Measurements from ENCODE around the gene IL17RB. TPM values are rescaled to one million over a fixed set of nuclear protein-coding genes. Genes with fewer than 3 reads are reported as not detected.

The IL17RB gene
- total RNA-seq, 2 experiments from 2014 or later, result 0.57 TPM; not detected in 1

- BruUV-seq (replicated peaks), result no TSS peak
- no peak overlapping the region for H2AFZ ChIP-seq (ENCODE audit: low read length)
- ChIA-PET CTCF (ENCODE audit: unreplicated experiment) (no interaction called here), POLR2A (no interaction called here)
- intact Hi-C loops (cut with micrococcal nuclease; ENCODE audit: unreplicated experiment), result no loop called here
- H3K9me3 ChIP-seq (ENCODE audit: low read length), result no peaks in the 10 kb centered on the region
- H3K9me2 ChIP-seq (ENCODE audit: insufficient read depth, low read length), result no peaks in the 10 kb centered on the region
- no peaks in the 10 kb centered on the region for H3K36me3 ChIP-seq (ENCODE audit: insufficient read depth, low read length)
- TF ChIP-seq CTCF (conservative IDR thresholded peaks at IDR 0.05; ENCODE audit: low read length) (no peak), EZH2phosphoT487 (IDR thresholded peaks at IDR 0.05; ENCODE audit: borderline replicate concordance, low read depth, low read length) (no peak)
- no peaks in the 10 kb centered on the region for H4K20me1 ChIP-seq (ENCODE audit: insufficient read depth, low read length)
- no peak for DNase-seq (ENCODE audit: low spot score)
- H3K4me3 ChIP-seq (ENCODE audit: low read depth, low read length, poor library complexity, severe bottlenecking), result no peak overlapping the region
- no peaks in the 10 kb centered on the region for H3K4me1 ChIP-seq (ENCODE audit: insufficient read depth, low read length, poor library complexity, severe bottlenecking)
- no peak overlapping the region for H3K27ac ChIP-seq (ENCODE audit: low read depth, low read length, poor library complexity, severe bottlenecking)
- H3K4me2 ChIP-seq (ENCODE audit: low read length), result no peak overlapping the region
- no peaks in the 10 kb centered on the region for H3K79me2 ChIP-seq (ENCODE audit: insufficient read depth, low read depth, low read length)
These were observed 33.9 kb upstream of the IL17RB start for GRCh38 chr3:53812434-53812833.

GRCh38 chr3:53813229-53813628 is 33.1 kb upstream of the IL17RB start:
- H3K9me3 ChIP-seq (ENCODE audit: low read length), result no peaks in the 10 kb centered on the region
- H3K4me1 ChIP-seq (ENCODE audit: insufficient read depth, low read length, poor library complexity, severe bottlenecking), result no peaks in the 10 kb centered on the region
- H2AFZ ChIP-seq (ENCODE audit: low read length), result no peak overlapping the region
- no peaks in the 10 kb centered on the region for H3K36me3 ChIP-seq (ENCODE audit: insufficient read depth, low read length)
- no peak for DNase-seq (ENCODE audit: low spot score)
- intact Hi-C loops (cut with micrococcal nuclease; ENCODE audit: unreplicated experiment), result no loop called here
- H3K4me2 ChIP-seq (ENCODE audit: low read length), result no peak overlapping the region
- TF ChIP-seq EZH2phosphoT487 (IDR thresholded peaks at IDR 0.05; ENCODE audit: borderline replicate concordance, low read depth, low read length), result no peak
- TF ChIP-seq CTCF (conservative IDR thresholded peaks at IDR 0.05; ENCODE audit: low read length), result no peak
- no peaks in the 10 kb centered on the region for H3K9me2 ChIP-seq (ENCODE audit: insufficient read depth, low read length)
- H3K79me2 ChIP-seq (ENCODE audit: insufficient read depth, low read depth, low read length), result no peaks in the 10 kb centered on the region
- no peaks in the 10 kb centered on the region for H4K20me1 ChIP-seq (ENCODE audit: insufficient read depth, low read length)
- no peak overlapping the region for H3K27ac ChIP-seq (ENCODE audit: low read depth, low read length, poor library complexity, severe bottlenecking)
- CTCF ChIA-PET (ENCODE audit: unreplicated experiment), result no interaction called here
- no peak overlapping the region for H3K4me3 ChIP-seq (ENCODE audit: low read depth, low read length, poor library complexity, severe bottlenecking)
- POLR2A ChIA-PET, result no interaction called here
- no TSS peak for BruUV-seq (replicated peaks)

GRCh38 chr3:53813876-53814275 is 32.5 kb upstream of the IL17RB start:
- BruUV-seq (replicated peaks), result no TSS peak
- no peaks in the 10 kb centered on the region for H3K36me3 ChIP-seq (ENCODE audit: insufficient read depth, low read length)
- CTCF ChIA-PET (ENCODE audit: unreplicated experiment), result no interaction called here
- H3K4me2 ChIP-seq (ENCODE audit: low read length), result no peak overlapping the region
- H3K79me2 ChIP-seq (ENCODE audit: insufficient read depth, low read depth, low read length), result no peaks in the 10 kb centered on the region
- TF ChIP-seq EZH2phosphoT487 (IDR thresholded peaks at IDR 0.05; ENCODE audit: borderline replicate concordance, low read depth, low read length) (no peak), CTCF (conservative IDR thresholded peaks at IDR 0.05; ENCODE audit: low read length) (no peak)
- POLR2A ChIA-PET, result no interaction called here
- H3K9me2 ChIP-seq (ENCODE audit: insufficient read depth, low read length), result no peaks in the 10 kb centered on the region
- no peak overlapping the region for H3K27ac ChIP-seq (ENCODE audit: low read depth, low read length, poor library complexity, severe bottlenecking)
- no peaks in the 10 kb centered on the region for H3K4me1 ChIP-seq (ENCODE audit: insufficient read depth, low read length, poor library complexity, severe bottlenecking)
- H3K4me3 ChIP-seq (ENCODE audit: low read depth, low read length, poor library complexity, severe bottlenecking), result no peak overlapping the region
- no peak for DNase-seq (ENCODE audit: low spot score)
- H2AFZ ChIP-seq (ENCODE audit: low read length), result no peak overlapping the region
- no peaks in the 10 kb centered on the region for H4K20me1 ChIP-seq (ENCODE audit: insufficient read depth, low read length)
- H3K9me3 ChIP-seq (ENCODE audit: low read length), result no peaks in the 10 kb centered on the region
- intact Hi-C loops (cut with micrococcal nuclease; ENCODE audit: unreplicated experiment), result no loop called here

Measured in OCI-LY7 (cell line).